K562 (cell line): ENCODE measurements around the gene NFIC. TPM values are rescaled to one million over a fixed set of nuclear protein-coding genes. Genes with fewer than 3 reads are reported as not detected.
A peak's percentile ranks its signal among the peaks of the same experiment; 100 is the strongest.

Experiments used
- ATAC-seq: fragments of 200-7000 bp; cut with Tn5 transposase; 3 replicates; pipeline ENCODE4 v1.9.1; 2020; ENCODE audit warnings: moderate library complexity
- BruUV-seq: library from RNA; stranded (reverse); fragments of 400-500 nt; replicated peaks from 2 replicates; lab custom pipeline; 2021; lab: Mats Ljungman, UMichigan
- CTCF ChIA-PET: fragments of 300-600 bp; formaldehyde crosslinking; extraction: SDS; loops from one replicate; lab custom pipeline; 2021; ENCODE audit warnings: low intra/inter-chr PET ratio; lab: Yijun Ruan, JAX
- POLR2A ChIA-PET: fragments of 300-600, 350-650 bp; sonication (Branson Sonifier 250); formaldehyde crosslinking; extraction: SDS; loops from one replicate; lab custom pipeline; 2021; ENCODE audit warnings: antibody characterized with exemption, inconsistent platforms; lab: Yijun Ruan, JAX
- DNase-seq, 4 experiments: peaks; one replicate each; pipeline versions ENCODE4 v3.0.0 to v3.0.0-alpha.2; 2011 to 2018; ENCODE audit warnings: low spot score in 3 of 4, mixed read lengths in 3 of 4; ENCODE audit errors: extremely low read depth in 1 of 4
- FAIRE-seq: peaks from 2 replicates; lab custom pipeline; 2011; peaks lifted over from hg19 to GRCh38; lab: Jason Lieb, UNC
- H2AFZ ChIP-seq: 2 replicates; pipeline ENCODE4 v1.6.0; 2011; ENCODE audit warnings: low read depth, low read length, control low read depth, inconsistent platforms
- H3K27ac ChIP-seq: fragments of 200-600 bp; 3 replicates; pipeline ENCODE4 v1.8.0; 2011; ENCODE audit warnings: low read depth, mild to moderate bottlenecking, control low read depth, inconsistent platforms, low read length, moderate library complexity, mixed read lengths; ENCODE audit errors: extremely low read depth
- H3K27me3 ChIP-seq, 2 experiments: fragments of 300-600 bp in 1 of 2; 2 replicates in 1 of 2; 3 replicates in 1 of 2; pipeline versions ENCODE4 v1.6.0 to v1.8.0; 2011; ENCODE audit warnings: inconsistent platforms in 2 of 2, low read length in 2 of 2, mild to moderate bottlenecking in 1 of 2, mixed read lengths in 1 of 2, moderate library complexity in 1 of 2; ENCODE audit not compliant: control insufficient read depth in 2 of 2, insufficient read depth in 2 of 2
- H3K36me3 ChIP-seq: fragments of 300-600 bp; 3 replicates; pipeline ENCODE4 v1.8.0; 2011; ENCODE audit warnings: mild to moderate bottlenecking, low read length, inconsistent platforms; ENCODE audit not compliant: control insufficient read depth, insufficient read depth
- H3K4me1 ChIP-seq, 2 experiments: fragments of 200-600 bp in 1 of 2; replicated peaks in 1 of 2; 2 replicates in 1 of 2; 3 replicates in 1 of 2; pipeline versions ENCODE4 v1.5.1 to v1.8.0; 2011; ENCODE audit warnings: inconsistent platforms in 2 of 2, low read length in 2 of 2, mild to moderate bottlenecking in 1 of 2, mixed read lengths in 1 of 2, moderate library complexity in 1 of 2; ENCODE audit not compliant: control insufficient read depth in 2 of 2, insufficient read depth in 2 of 2
- H3K4me2 ChIP-seq: 2 replicates; pipeline ENCODE4 v1.6.1; 2011; ENCODE audit warnings: low read length, control low read depth, inconsistent platforms, mixed read lengths; ENCODE audit not compliant: insufficient read depth
- H3K4me3 ChIP-seq: fragments of 200-600 bp; sonication (generic), shearing (Covaris generic); 2 replicates; pipeline ENCODE4 v1.5.1; 2016; ENCODE audit warnings: control low read depth, inconsistent platforms
- H3K79me2 ChIP-seq: fragments of 200-600 bp; 3 replicates; pipeline ENCODE4 v1.8.0; 2011; ENCODE audit warnings: low read length, inconsistent platforms; ENCODE audit not compliant: control insufficient read depth, insufficient read depth
- H3K9ac ChIP-seq, 2 experiments: 2 replicates each; pipeline versions ENCODE4 v1.6.0 to v1.6.1; 2011; ENCODE audit warnings: low read depth in 2 of 2, low read length in 2 of 2, control low read depth in 1 of 2, inconsistent platforms in 1 of 2, mild to moderate bottlenecking in 1 of 2, mixed read lengths in 1 of 2; ENCODE audit not compliant: insufficient read depth in 1 of 2
- H3K9me1 ChIP-seq: one replicate; pipeline ENCODE4 v1.6.0; 2011; ENCODE audit warnings: inconsistent platforms, mild to moderate bottlenecking, low read length, moderate library complexity; ENCODE audit not compliant: control insufficient read depth, insufficient read depth
- H3K9me3 ChIP-seq: replicated peaks from 2 replicates; pipeline ENCODE4 v1.5.1; 2011; ENCODE audit warnings: low read depth, low read length, inconsistent platforms; ENCODE audit not compliant: control insufficient read depth, insufficient read depth
- H4K20me1 ChIP-seq: replicated peaks from 2 replicates; pipeline ENCODE4 v1.6.1; 2011; ENCODE audit warnings: low read length, inconsistent platforms, mixed read lengths; ENCODE audit not compliant: control insufficient read depth, insufficient read depth
- BCOR ChIP-seq: fragments of 450-650 bp; IDR thresholded peaks from 2 replicates; pipeline ENCODE4 v1.6.1; 2016
- CBX1 ChIP-seq: sonication (generic); IDR thresholded peaks from 2 replicates; pipeline ENCODE4 v1.6.1; 2016; ENCODE audit warnings: antibody characterized with exemption, low read depth, mild to moderate bottlenecking
- CREM ChIP-seq: IDR thresholded peaks from 2 replicates; pipeline ENCODE4 v1.6.1; 2014; ENCODE audit warnings: antibody characterized with exemption, low read depth
- HDAC2 ChIP-seq: fragments of 450-650 bp; IDR thresholded peaks from 2 replicates; pipeline ENCODE4 v1.6.1; 2016; ENCODE audit warnings: mild to moderate bottlenecking
- PHF20 ChIP-seq: fragments of 450-650 bp; IDR thresholded peaks from 2 replicates; pipeline ENCODE4 v1.6.1; 2018; ENCODE audit not compliant: partially characterized antibody
- RBM25 ChIP-seq: fragments of 200-400 bp; formaldehyde crosslinking; IDR thresholded peaks from 2 replicates; pipeline ENCODE4 v1.6.1; 2018; ENCODE audit warnings: low read length, low read depth, moderate library complexity; ENCODE audit not compliant: severe bottlenecking
- RCOR1 ChIP-seq, 2 experiments: IDR thresholded peaks; 2 replicates each; pipeline ENCODE4 v1.6.1; 2012; ENCODE audit warnings: low read depth in 2 of 2, low read length in 2 of 2, borderline replicate concordance in 1 of 2, improper control_type of control experiment in 1 of 2
- TFAM ChIP-seq: fragments of 250-450 bp; sonication (Bioruptor Pico); conservative IDR thresholded peaks from 2 replicates; pipeline ENCODE4 v1.5.0; 2021; ENCODE audit warnings: mild to moderate bottlenecking, moderate library complexity
- TGIF2 ChIP-seq: sonication (generic); formaldehyde crosslinking; IDR thresholded peaks from 2 replicates; pipeline ENCODE4 v1.8.1; 2022; ENCODE audit warnings: mild to moderate bottlenecking, missing genetic modification reagents, moderate library complexity
- TSC22D4 ChIP-seq: fragments of 450-650 bp; IDR thresholded peaks from 2 replicates; pipeline ENCODE4 v1.6.1; 2016; ENCODE audit warnings: missing genetic modification characterization, missing biosample characterization, control low read depth
- ZNF511 ChIP-seq: sonication (generic); formaldehyde crosslinking; IDR thresholded peaks from 2 replicates; pipeline ENCODE4 v1.8.0; 2022; ENCODE audit warnings: mild to moderate bottlenecking, missing genetic modification reagents
- ZNF740 ChIP-seq, 3 experiments: fragments of 200-800 bp in 1 of 3; sonication (Bioruptor generic) in 1 of 3; sonication (generic) in 1 of 3; formaldehyde crosslinking in 1 of 3; IDR thresholded peaks; 2 replicates each; pipeline versions ENCODE4 v1.6.1 to v1.8.0; 2016 to 2022; ENCODE audit warnings: mild to moderate bottlenecking in 2 of 3, missing compliant biosample characterization in 2 of 3, missing genetic modification characterization in 2 of 3, missing genetic modification reagents in 1 of 3
- WGBS: fragments of 100-300 bp; shearing (Covaris generic); methylation state at CpG from one replicate; pipeline ENCODE4 v1.1.6; 2016; ENCODE audit warnings: low coverage, mixed read lengths; ENCODE audit not compliant: insufficient coverage; ENCODE audit errors: missing lambda C conversion rate; 5-methylcytosine and 5-hydroxymethylcytosine counted together
- in situ Hi-C: fragments of 300-500 bp; cut with MboI; formaldehyde crosslinking; loops from 4 replicates; pipeline ENCODE4 v1.15.0; 2018; ENCODE audit warnings: inconsistent platforms, mixed read lengths
- intact Hi-C: fragments of 100-400 bp; cut with micrococcal nuclease; formaldehyde crosslinking; loops from 2 replicates; pipeline ENCODE4 v1.14.2; 2022
- polyA plus RNA-seq, 8 experiments: library from polyadenylated mRNA; depleted of rRNA in 4 of 8; stranded (reverse) in 5 of 8; unstranded in 3 of 8; fragments of >200 nt; fragmentation: Nextera tagmentation in 2 of 8; fragmentation: Illumina TruSeq in 1 of 8; extraction: Ambion mirVana in 2 of 8; extraction: Trizol in 1 of 8; gene quantifications; 2 replicates each; pipeline versions ENCODE4 v1.2.1 to v1.2.3, GENCODE V29; 2011 to 2014; ENCODE audit warnings: inconsistent platforms in 1 of 8, missing spikeins in 1 of 8
- total RNA-seq, 7 experiments: library from RNA; depleted of rRNA in 6 of 7; stranded (reverse); fragments of >200 nt in 6 of 7; fragmentation: Illumina TruSeq in 2 of 7; extraction: Trizol in 2 of 7; gene quantifications; 2 replicates each; pipeline versions ENCODE4 v1.2.1 to v1.2.3, GENCODE V29; 2011 to 2021; ENCODE audit warnings: low replicate concordance in 1 of 7

NFIC gene
- total and polyA plus RNA-seq, 9 of the 15 experiments (the other 6 are each of a cell fraction or from before 2014, with no cell fraction given): 0.71 to 62.1 (median 6.9) TPM

GRCh38 chr19:3497757-3498520 lies 131.6 kb downstream of the NFIC start:
- 93% methylated on average over 4 of the region's 5 CpGs for WGBS
- peaks cover 38% of the 10 kb centered on the region for H3K79me2 ChIP-seq
- in situ Hi-C loops (no loop called here), intact Hi-C loops (no loop called here)
- H3K4me1 ChIP-seq: peaks cover 9 to 23% of the 10 kb centered on the region in 2 experiments; a peak in 4 of 5 replicates
- H3K4me2 ChIP-seq: no peak overlapping the region
- no TSS peak for BruUV-seq
- no peaks in the 10 kb centered on the region for H3K9me1 ChIP-seq
- no peak overlapping the region for H2AFZ ChIP-seq
- H4K20me1 ChIP-seq: no peaks in the 10 kb centered on the region
- no peak overlapping the region for H3K27ac ChIP-seq
- no peak for DNase-seq
- FAIRE-seq: no peak
- TF ChIP-seq RBM25: peak; percentile 19
- TF ChIP-seq TGIF2 (CRISPR knock-in tag): no peak
- CTCF ChIA-PET: no interaction called here
- peaks cover 53% of the 10 kb centered on the region for H3K36me3 ChIP-seq
- POLR2A ChIA-PET: interaction anchor here (1.3 kb wide), 1 partner anchor 184 kb away, joined by 3 read pairs; no protein-coding TSS in a partner anchor
- no peak overlapping the region for H3K4me3 ChIP-seq
- H3K9me3 ChIP-seq: no peaks in the 10 kb centered on the region
- H3K27me3 ChIP-seq: no peaks in the 10 kb centered on the region
- ATAC-seq: no peak
- no peak overlapping the region for H3K9ac ChIP-seq

GRCh38 chr19:3499738-3500428 lies 133.5 kb downstream of the NFIC start:
- Histone ChIP-seq H3K4me1 (peaks cover 18 to 26% of the 10 kb centered on the region in 2 experiments; a peak in 4 of 5 replicates), H2AFZ (peak overlapping the region; percentile 100), H3K27ac (peak overlapping the region; percentile 100), H3K36me3 (peaks cover 36% of the 10 kb centered on the region), H3K4me2 (peak overlapping the region; percentile 100), H3K9ac (peak overlapping the region; percentile 98 to 99), H3K9me3 (no peaks in the 10 kb centered on the region), H3K79me2 (peaks cover 38% of the 10 kb centered on the region), H4K20me1 (no peaks in the 10 kb centered on the region), H3K27me3 (no peaks in the 10 kb centered on the region), H3K4me3 (peak overlapping the region; percentile 85), H3K9me1 (no peaks in the 10 kb centered on the region)
- BruUV-seq: TSS peak; percentile 67
- CTCF ChIA-PET: no interaction called here
- intact Hi-C loops (no loop called here), in situ Hi-C loops (no loop called here)
- no peak for FAIRE-seq
- DNase-seq: no peak
- 15% methylated on average over 18 of the region's 18 CpGs for WGBS
- peak; percentile 27 for ATAC-seq
- POLR2A ChIA-PET: interaction anchor here (0.6 to 2.0 kb wide), 4 partner anchors 18 to 263 kb away, joined by 3 to 9 read pairs (median 6); partner anchors contain the start of genes MRPL54 and SMIM24
- no peak for TF ChIP-seq CREM
- peak; percentile 29; the same call in 1 of the 2 replicates for TF ChIP-seq HDAC2
- no peak for TF ChIP-seq ZNF511 (CRISPR knock-in tag)
- peak; percentile 10 for TF ChIP-seq PHF20
- TF ChIP-seq CBX1: 0 out of 2 replicates have a peak, but pooled peaks have one; percentile 18
- TF ChIP-seq ZNF740 (CRISPR knock-in tag; IDR thresholded peaks at IDR 0.05): 0 out of 2 replicates have a peak, but pooled peaks have one; percentile 38
- no peak for TF ChIP-seq ZNF740 (tag; IDR thresholded peaks at IDR 0.05)
- TF ChIP-seq BCOR: peak; percentile 93
- TF ChIP-seq RCOR1 (IDR thresholded peaks at IDR 0.05; ENCODE audit: borderline replicate concordance in 1 of 2, low read depth in 2 of 2, low read length in 2 of 2): peak in 1 of 2 experiments; percentile 25; a peak in 1 of 4 replicates
- no peak for TF ChIP-seq TFAM (CRISPR knock-in tag)
- no peak for TF ChIP-seq TSC22D4 (tag)
